BJ (cell line): ENCODE results near the gene HSPA14. TPM values are rescaled to one million over a fixed set of nuclear protein-coding genes. Genes with fewer than 3 reads are reported as not detected.
A peak's percentile ranks its signal among the peaks of the same experiment; 100 is the strongest.

Experiments
- CTCF ChIA-PET: fragments of 350-600 bp; formaldehyde crosslinking; extraction: SDS; loops from one replicate; lab custom pipeline; 2021; ENCODE audit warnings: antibody characterized with exemption, inconsistent platforms; lab: Yijun Ruan, JAX
- POLR2A ChIA-PET: fragments of 300-600 bp; sonication (Branson Sonifier 250); formaldehyde crosslinking; extraction: SDS; loops from one replicate; lab custom pipeline; 2021; ENCODE audit warnings: antibody characterized with exemption; lab: Charles Lee
- DNase-seq: peaks from one replicate; pipeline ENCODE4 v3.0.0-alpha.2; 2011; ENCODE audit warnings: low read depth
- H3K27me3 ChIP-seq: 2 replicates; pipeline ENCODE4 v1.6.0; 2011; ENCODE audit warnings: low read length; ENCODE audit not compliant: control insufficient read depth, insufficient read depth
- H3K36me3 ChIP-seq: 2 replicates; pipeline ENCODE4 v1.5.1; 2011; ENCODE audit warnings: low read length; ENCODE audit not compliant: control insufficient read depth, insufficient read depth
- H3K4me3 ChIP-seq: 2 replicates; pipeline ENCODE4 v1.5.1; 2011; ENCODE audit warnings: low read depth, mild to moderate bottlenecking, control low read depth, low read length
- polyA plus RNA-seq: library from polyadenylated mRNA; depleted of rRNA; stranded (reverse); fragments of >200 nt; gene quantifications from 2 replicates; pipeline ENCODE4 v1.2.3, GENCODE V29; 2011
- TF ChIP-seq, protein P1 (sequence below): IDR thresholded peaks from 2 replicates; pipeline ENCODE4 v1.5.1; 2011; ENCODE audit warnings: low read depth, mild to moderate bottlenecking, control low read depth, inconsistent platforms, low read length, moderate library complexity; ENCODE audit not compliant: insufficient read depth

The HSPA14 gene
- polyA plus RNA-seq, 1 experiment = 5.4 TPM

DNA sequence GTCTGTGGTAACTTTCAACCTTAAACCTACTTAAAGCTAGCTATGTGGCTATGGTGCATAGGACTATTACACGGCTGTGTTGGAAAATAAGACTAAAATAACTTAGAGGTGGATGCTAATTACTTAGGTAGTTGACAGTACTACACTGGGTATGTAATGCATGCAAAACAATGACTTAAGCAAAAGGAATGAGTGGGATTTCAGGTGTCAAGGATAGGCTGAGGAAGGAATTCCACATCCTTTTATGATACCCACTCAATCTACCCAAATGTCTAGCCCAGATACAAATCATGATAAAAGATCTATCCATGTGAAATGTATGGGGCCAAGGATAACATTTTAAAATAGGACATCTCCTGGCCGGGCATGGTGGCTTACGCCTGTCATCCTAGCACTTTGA, 14.1 kb upstream of the HSPA14 start:
- ChIA-PET POLR2A (no interaction called here), CTCF (interaction anchor here (0.7 to 2.5 kb wide), 13 partner anchors 12 to 327 kb away, joined by 3 to 23 read pairs (median 6); partner anchors contain the start of genes CDNF, HSPA14 and MSANTD7)
- no peak overlapping the region for H3K4me3 ChIP-seq
- no peak for DNase-seq
- H3K36me3 ChIP-seq = no peaks in the 10 kb centered on the region
- TF ChIP-seq, protein P1, sequence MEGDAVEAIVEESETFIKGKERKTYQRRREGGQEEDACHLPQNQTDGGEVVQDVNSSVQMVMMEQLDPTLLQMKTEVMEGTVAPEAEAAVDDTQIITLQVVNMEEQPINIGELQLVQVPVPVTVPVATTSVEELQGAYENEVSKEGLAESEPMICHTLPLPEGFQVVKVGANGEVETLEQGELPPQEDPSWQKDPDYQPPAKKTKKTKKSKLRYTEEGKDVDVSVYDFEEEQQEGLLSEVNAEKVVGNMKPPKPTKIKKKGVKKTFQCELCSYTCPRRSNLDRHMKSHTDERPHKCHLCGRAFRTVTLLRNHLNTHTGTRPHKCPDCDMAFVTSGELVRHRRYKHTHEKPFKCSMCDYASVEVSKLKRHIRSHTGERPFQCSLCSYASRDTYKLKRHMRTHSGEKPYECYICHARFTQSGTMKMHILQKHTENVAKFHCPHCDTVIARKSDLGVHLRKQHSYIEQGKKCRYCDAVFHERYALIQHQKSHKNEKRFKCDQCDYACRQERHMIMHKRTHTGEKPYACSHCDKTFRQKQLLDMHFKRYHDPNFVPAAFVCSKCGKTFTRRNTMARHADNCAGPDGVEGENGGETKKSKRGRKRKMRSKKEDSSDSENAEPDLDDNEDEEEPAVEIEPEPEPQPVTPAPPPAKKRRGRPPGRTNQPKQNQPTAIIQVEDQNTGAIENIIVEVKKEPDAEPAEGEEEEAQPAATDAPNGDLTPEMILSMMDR = no peak
- peaks cover 3% of the 10 kb centered on the region; the same call in 1 of the 2 replicates for H3K27me3 ChIP-seq

GRCh38 chr10:14826076-14826829, 11.9 kb upstream of the HSPA14 start:
- Histone ChIP-seq H3K27me3 (peaks cover 3% of the 10 kb centered on the region; the same call in 1 of the 2 replicates), H3K36me3 (no peaks in the 10 kb centered on the region), H3K4me3 (no peak overlapping the region)
- TF ChIP-seq, protein P1 = no peak
- CTCF ChIA-PET = interaction anchor here (1.0 to 2.1 kb wide), 2 partner anchors 12 to 289 kb away, joined by 4 to 6 read pairs; partner anchors contain the start of genes CDNF, HSPA14 and MSANTD7
- POLR2A ChIA-PET = no interaction called here
- no peak for DNase-seq

DNA sequence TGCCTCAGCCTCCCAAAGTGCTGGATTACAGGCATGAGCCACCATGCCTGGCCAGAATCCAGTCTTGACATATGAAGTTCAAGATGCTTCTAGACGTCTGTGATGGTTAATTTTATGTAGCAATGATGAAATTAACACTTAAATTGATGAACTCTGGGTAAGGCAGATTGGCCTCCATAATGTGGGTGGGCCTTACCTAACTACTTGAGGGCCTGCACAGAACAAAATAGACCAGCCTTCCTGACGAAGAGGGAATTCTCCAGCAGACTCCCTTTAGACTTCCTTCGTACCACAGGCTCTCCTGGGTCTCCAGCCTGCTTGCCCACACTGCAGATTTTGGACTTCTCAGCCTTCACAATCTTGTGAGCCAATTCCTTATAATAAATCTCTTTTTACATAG, 5.0 kb upstream of the HSPA14 start:
- POLR2A ChIA-PET = no interaction called here
- CTCF ChIA-PET = interaction anchor here (1.0 kb wide), 1 partner anchor 10 kb away, joined by 3 read pairs; no protein-coding TSS in a partner anchor

GRCh38 chr10:14836208-14836607, 1.9 kb upstream of the HSPA14 start:
- no peaks in the 10 kb centered on the region for H3K36me3 ChIP-seq
- no peak overlapping the region for H3K4me3 ChIP-seq
- TF ChIP-seq, protein P1 = no peak
- no peak for DNase-seq
- H3K27me3 ChIP-seq = no peaks in the 10 kb centered on the region
- CTCF ChIA-PET = interaction anchor here (1.0 kb wide), 1 partner anchor 13 kb away, joined by 3 read pairs; no protein-coding TSS in a partner anchor
- POLR2A ChIA-PET = no interaction called here

More for the DNA sequence above, 5.0 kb upstream of the HSPA14 start:
- Histone ChIP-seq H3K36me3 (no peaks in the 10 kb centered on the region), H3K4me3 (no peak overlapping the region), H3K27me3 (no peaks in the 10 kb centered on the region)
- TF ChIP-seq, protein P1 = no peak
- no peak for DNase-seq

GRCh38 chr10:14837003-14837756, 926 bp upstream of the HSPA14 start:
- peak overlapping the region; percentile 63 for H3K4me3 ChIP-seq
- no peak for DNase-seq
- H3K36me3 ChIP-seq = peaks cover 4% of the 10 kb centered on the region; the same call in 1 of the 2 replicates
- ChIA-PET POLR2A (interaction anchor here (0.6 kb wide), 1 partner anchor 81 kb away, joined by 3 read pairs; no protein-coding TSS in a partner anchor), CTCF (interaction anchor here (1.4 to 1.7 kb wide), 4 partner anchors 10 to 338 kb away, joined by 4 to 13 read pairs (median 4); no protein-coding TSS in a partner anchor)
- H3K27me3 ChIP-seq = no peaks in the 10 kb centered on the region
- TF ChIP-seq, protein P1 = no peak
